ENCODE results near the gene MINDY4B. TPM values are rescaled to one million over a fixed set of nuclear protein-coding genes. Genes with fewer than 3 reads are reported as not detected.

MINDY4B gene
- total and polyA plus RNA-seq, 2 of the 8 experiments (the other 6 are each of a cell fraction or from before 2014, with no cell fraction given) = not detected

- TF ChIP-seq KDM4A (IDR thresholded peaks at IDR 0.05; ENCODE audit: low read depth, low read length, severe bottlenecking) = no peak
These were observed 7.3 kb upstream of the MINDY4B start (continued) for GRCh38 chr3:150912501-150912900.

- no peaks in the 10 kb centered on the region for H3K79me1 ChIP-seq (ENCODE audit: low read depth, low read length)
- H2BK12ac ChIP-seq (ENCODE audit: low read depth, low read length) = no peak overlapping the region
- H2BK5ac ChIP-seq (ENCODE audit: low read depth, low read length) = no peak overlapping the region
- no peak overlapping the region for H3K14ac ChIP-seq (ENCODE audit: insufficient read length)
- H3K4me1 ChIP-seq (replicated peaks in 1 of 4; ENCODE audit: control insufficient read depth in 3 of 4, insufficient read depth in 4 of 4, low read length in 3 of 4) = no peaks in the 10 kb centered on the region
- H3K23ac ChIP-seq (ENCODE audit: insufficient read length) = no peak overlapping the region
- ChIA-PET POLR2A (ENCODE audit: partially characterized antibody) (no interaction called here), CTCF (ENCODE audit: partially characterized antibody) (interaction anchor here (0.5 to 1.3 kb wide), 7 partner anchors 47 to 487 kb away, joined by 3 to 4 read pairs (median 3); no protein-coding TSS in a partner anchor)
- H3K56ac ChIP-seq (replicated peaks; ENCODE audit: insufficient read length, low read depth, low read length) = no peak overlapping the region
- no peak overlapping the region for H3K4me3 ChIP-seq (ENCODE audit: extremely low read depth in 1 of 4, insufficient read depth in 2 of 4, low read depth in 3 of 4, low read length in 4 of 4)
- H3K18ac ChIP-seq (ENCODE audit: extremely low read depth, low read length) = no peak overlapping the region
- H2BK15ac ChIP-seq (ENCODE audit: low read length) = no peak overlapping the region
- H2AK5ac ChIP-seq (ENCODE audit: low read depth, low read length) = no peak overlapping the region
- H4K20me1 ChIP-seq (replicated peaks in 1 of 2; ENCODE audit: control insufficient read depth in 1 of 2, insufficient read depth in 2 of 2, low read length in 2 of 2) = no peaks in the 10 kb centered on the region
- no peak overlapping the region for H3K4me2 ChIP-seq (ENCODE audit: insufficient read depth in 1 of 2, low read depth in 2 of 2, low read length in 2 of 2)
- H2AFZ ChIP-seq (ENCODE audit: low read length) = no peak overlapping the region
- no peaks in the 10 kb centered on the region for H3K23me2 ChIP-seq (ENCODE audit: low read depth, low read length)
- FAIRE-seq (no peak), DNase-seq (ENCODE audit: low read depth in 1 of 2, low spot score in 2 of 2) (no peak)
- no peak overlapping the region for H2BK120ac ChIP-seq (replicated peaks; ENCODE audit: low read depth, low read length)
- H4K5ac ChIP-seq (ENCODE audit: insufficient read length, low read depth, low read length) = no peak overlapping the region
- H3K36me3 ChIP-seq (ENCODE audit: control insufficient read depth in 2 of 4, insufficient read depth in 4 of 4, low read length in 3 of 4) = no peaks in the 10 kb centered on the region
- H3K79me2 ChIP-seq (ENCODE audit: control insufficient read depth in 1 of 2, insufficient read depth in 2 of 2, low read length in 2 of 2) = no peaks in the 10 kb centered on the region
- H4K91ac ChIP-seq (replicated peaks; ENCODE audit: insufficient read length, low read length) = no peak overlapping the region
- no peak overlapping the region for H3K27ac ChIP-seq (ENCODE audit: low read depth, low read length)
- no peak overlapping the region for H4K8ac ChIP-seq (ENCODE audit: extremely low read depth, insufficient read depth, low read length)
- no peaks in the 10 kb centered on the region for H3K27me3 ChIP-seq (replicated peaks in 1 of 4; ENCODE audit: control insufficient read depth in 3 of 4, extremely low read depth in 1 of 4, insufficient read depth in 3 of 4, low read length in 3 of 4)
- no peak overlapping the region for H3K9ac ChIP-seq (replicated peaks in 1 of 4; ENCODE audit: extremely low read depth in 1 of 4, low read depth in 3 of 4, low read length in 3 of 4)
- no peak overlapping the region for H3K4ac ChIP-seq (replicated peaks; ENCODE audit: insufficient read length, low read depth, low read length)
- H3K9me3 ChIP-seq (ENCODE audit: insufficient read depth in 2 of 2, low read depth in 1 of 2, low read length in 1 of 2) = no peaks in the 10 kb centered on the region
- H2BK20ac ChIP-seq (ENCODE audit: low read length) = no peak overlapping the region
- no peak for TF ChIP-seq KDM4A (IDR thresholded peaks at IDR 0.05; ENCODE audit: low read depth, low read length, severe bottlenecking)
- no peak for TF ChIP-seq EZH2 (IDR thresholded peaks at IDR 0.05; ENCODE audit: low read depth, low read length, severe bottlenecking)
- no peak for TF ChIP-seq EGR1 (IDR thresholded peaks at IDR 0.05; ENCODE audit: borderline replicate concordance, low read depth, low read length)
- no peak for TF ChIP-seq JUN (IDR thresholded peaks at IDR 0.05; ENCODE audit: low read depth, low read length)
- no peak for TF ChIP-seq JUND (IDR thresholded peaks at IDR 0.05; ENCODE audit: low read length)
- TF ChIP-seq ATF3 (IDR thresholded peaks at IDR 0.05; ENCODE audit: insufficient read depth, low read depth, low read length) = no peak
- TF ChIP-seq USF2 (IDR thresholded peaks at IDR 0.05; ENCODE audit: low read length) = no peak
- TF ChIP-seq RFX5 (IDR thresholded peaks at IDR 0.05; ENCODE audit: borderline replicate concordance, low read depth, low read length) = no peak
- TF ChIP-seq TCF12 (IDR thresholded peaks at IDR 0.05; ENCODE audit: low read depth, low read length) = no peak
- no peak for TF ChIP-seq RXRA (IDR thresholded peaks at IDR 0.05; ENCODE audit: insufficient read depth, low read depth, low read length)
- TF ChIP-seq CHD2 (IDR thresholded peaks at IDR 0.05; ENCODE audit: low read length) = no peak
- TF ChIP-seq BRCA1 (IDR thresholded peaks at IDR 0.05; ENCODE audit: low read depth, low read length) = no peak
These were observed 6.5 kb upstream of the MINDY4B start for GRCh38 chr3:150911771-150912170.

All from H1 (cell line).